Activated T-cell treated with anti-CD3 and anti-CD28 coated beads, Interleukin-2, amount 50 U/mL, for 1 hour (primary cell): ENCODE results near the gene DRC1.

Source experiments
- DNase-seq: peaks from one replicate; pipeline ENCODE4 v3.0.0-alpha.2; 2020

Gene DRC1

GRCh38 chr2:26479131-26479788 is 77.5 kb downstream of the DRC1 start:
- DNase-seq: no peak

- DNase-seq: no peak
Measured at GRCh38 chr2:26479789-26480565, 78.3 kb downstream of the DRC1 start.

DNA sequence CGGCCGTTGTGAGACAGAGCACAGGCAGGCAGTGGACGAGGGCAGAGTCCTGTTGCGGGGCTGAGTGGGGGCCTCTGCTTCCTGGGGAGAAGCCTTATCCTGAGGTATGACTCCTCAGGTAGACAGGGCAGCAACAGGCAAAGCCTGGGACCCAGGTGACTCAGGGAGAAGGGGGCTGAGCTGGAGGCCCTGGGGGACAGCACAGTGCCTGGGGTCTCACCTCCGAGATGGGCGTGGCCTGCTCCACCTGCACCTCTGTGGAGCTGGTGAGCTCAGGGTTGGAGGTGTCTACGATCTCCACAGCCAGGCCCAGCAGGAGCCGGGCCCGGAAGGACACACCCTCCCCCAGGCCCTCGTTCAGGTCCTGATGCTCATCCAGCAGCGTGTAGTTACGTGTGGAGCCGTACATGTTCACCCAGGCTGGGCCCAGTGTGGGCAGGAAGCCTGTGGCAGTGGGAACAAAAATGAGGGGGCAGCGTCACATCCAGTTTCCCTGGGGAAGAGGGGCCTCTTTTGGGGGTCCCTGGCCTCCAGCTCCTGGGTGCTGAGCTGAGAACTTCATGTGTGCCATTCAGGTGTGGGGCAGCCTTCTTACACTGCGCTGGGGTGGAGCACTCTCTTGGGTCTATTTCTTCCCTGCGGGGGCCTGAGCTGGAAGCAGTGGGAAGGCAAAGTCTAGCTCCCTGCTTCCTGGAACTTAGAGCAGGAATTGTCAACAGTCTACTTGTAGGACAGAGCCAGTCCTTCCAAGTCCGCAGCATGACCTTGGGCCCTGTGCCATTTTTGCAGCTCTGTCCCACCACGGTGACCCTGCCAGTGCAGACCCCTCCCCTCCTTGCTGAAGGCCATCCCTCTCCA is 79.1 kb downstream of the DRC1 start:
- DNase-seq: no peak

- DNase-seq: no peak
Measured at GRCh38 chr2:26481706-26482105, 80.0 kb downstream of the DRC1 start.

DNA sequence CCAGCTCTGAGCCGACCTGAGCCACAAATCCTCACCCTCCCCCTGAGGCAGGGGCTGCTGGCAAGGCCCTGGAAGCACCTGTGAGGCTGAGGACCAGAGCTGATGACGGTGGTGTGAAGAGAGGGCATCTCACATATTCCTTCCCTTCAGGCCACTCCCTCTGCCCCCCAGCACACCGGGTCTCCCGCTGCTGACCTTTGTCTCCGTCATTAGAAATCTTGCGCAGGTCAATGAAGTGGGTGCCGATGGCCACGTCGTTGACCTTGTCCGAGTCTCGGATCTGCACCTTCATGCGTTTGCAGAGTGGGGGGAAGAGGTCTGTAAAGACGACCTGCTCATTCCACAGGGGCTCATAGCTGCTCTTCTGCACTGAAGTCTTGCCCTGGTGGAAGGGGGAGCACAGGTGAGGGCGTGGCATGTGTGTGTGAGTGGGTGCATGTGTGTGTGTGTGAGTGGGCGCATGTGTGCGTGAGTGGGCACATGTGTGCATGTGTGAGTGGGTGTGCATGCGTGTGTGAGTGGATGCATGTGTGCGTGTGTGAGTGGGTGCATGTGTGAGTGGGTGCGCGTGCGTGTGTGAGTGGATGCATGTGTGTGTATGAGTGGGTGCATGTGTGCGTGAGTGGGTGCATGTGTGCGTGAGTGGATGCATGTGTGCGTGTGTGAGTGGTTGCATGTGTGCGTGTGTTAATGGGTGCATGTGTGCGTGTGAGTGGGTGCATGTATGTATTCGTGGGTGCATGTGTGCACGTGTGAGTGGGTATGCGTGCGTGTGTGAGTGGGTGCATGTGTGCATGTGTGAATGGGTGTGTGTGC is 80.7 kb downstream of the DRC1 start:
- no peak for DNase-seq

DNA sequence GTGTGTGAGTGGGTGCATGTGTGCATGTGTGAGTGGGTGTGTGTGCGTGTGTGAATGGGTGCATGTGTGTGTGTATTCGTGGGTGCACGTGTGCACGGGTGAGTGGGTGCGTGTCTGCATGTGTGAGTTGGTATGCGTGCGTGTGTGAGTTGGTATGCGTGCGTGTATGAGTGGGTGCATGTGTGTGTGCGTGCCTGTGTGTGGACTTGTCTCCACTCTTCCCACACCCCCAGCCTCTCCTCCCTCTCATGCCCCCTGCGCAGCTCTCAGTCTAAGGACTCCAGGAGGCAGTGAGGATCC is 81.3 kb downstream of the DRC1 start:
- no peak for DNase-seq

DNA sequence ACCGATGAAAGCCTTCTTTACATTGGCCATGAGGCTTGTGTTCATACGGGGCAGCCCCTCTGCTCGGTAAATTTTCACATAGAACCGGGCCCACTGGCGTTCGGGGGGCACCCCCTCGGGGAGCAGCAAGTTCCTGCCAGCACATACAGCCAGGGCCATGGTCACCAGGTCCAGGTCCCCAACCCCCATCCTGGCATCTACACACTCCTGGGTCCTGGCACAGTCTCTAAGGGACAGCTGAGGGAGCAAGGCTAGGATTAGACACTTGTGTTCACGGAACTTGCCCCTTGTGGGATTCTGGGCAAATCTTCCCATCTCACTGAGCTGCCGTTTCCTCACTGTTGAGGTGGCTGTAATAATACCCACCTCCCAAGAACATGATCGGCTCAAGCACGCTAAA is 81.8 kb downstream of the DRC1 start:
- DNase-seq: no peak

DNA sequence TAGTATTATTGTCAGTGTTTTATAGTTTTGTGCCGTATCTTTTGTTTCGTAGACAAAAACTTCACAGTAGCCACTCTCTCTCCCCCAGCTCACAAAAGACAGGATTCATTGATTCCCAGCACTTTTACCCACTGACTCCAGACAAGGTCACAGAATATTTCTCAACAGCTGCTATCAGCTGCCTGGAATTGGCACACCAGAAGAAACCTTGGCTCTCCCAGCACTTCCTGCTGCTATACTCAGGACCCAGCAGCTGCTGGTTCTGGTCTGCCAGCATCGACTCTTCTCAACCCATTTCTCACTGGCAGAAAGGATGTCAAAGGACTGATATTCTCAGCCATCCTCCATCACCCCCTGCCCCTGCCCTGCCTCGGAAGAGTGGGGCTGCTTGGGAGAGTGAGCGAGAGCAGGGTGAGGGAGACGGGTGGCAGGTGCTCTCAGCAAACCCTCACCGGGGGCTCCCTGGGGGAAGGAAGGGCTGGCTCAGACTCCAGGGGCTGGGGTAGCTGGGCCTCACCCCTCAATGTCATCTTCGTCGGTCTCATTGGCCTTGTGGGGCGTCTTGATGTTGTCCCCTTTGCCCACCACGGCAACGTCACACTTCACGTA is 82.3 kb downstream of the DRC1 start:
- DNase-seq: no peak

DNA sequence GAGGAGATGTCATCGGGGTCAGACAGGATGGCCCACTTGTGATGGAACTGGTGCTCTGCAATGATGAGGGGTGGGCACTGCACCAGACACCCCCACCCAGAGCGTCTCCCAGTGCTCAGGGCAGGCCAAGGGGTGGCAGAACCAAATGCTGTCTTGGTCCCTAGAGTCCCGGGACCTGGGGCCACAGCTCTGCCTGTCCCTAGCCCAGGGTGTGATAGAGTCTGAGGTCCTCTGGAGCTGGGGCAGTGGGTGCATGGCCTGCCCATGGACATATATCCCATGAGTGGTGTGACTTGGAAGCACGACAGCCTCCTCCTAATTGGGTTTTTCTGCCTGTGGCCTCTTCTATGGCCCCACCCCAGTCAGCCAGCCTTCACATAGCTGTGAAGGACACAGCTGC is 82.9 kb downstream of the DRC1 start:
- DNase-seq: no peak

DNA sequence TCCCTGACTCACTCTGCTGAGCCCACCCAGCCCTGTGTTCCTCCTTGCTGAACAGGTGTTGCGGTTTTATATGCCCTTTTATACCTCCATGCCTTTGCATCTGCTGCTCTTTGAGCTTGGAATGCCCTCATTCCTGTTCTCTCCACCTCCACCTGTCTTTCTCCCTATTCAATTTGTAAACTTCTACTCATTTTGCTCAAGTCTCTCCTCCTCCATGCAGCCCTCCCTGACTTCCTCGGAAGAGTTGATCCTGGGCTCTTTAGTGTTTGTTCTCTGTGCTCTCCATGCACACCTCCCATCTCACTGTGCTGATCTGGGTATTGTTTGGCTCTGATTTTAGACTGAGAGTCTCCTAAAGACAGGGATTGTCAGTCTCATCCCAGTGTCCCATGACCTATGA is 83.4 kb downstream of the DRC1 start:
- no peak for DNase-seq

GRCh38 chr2:26485725-26486418 is 84.2 kb downstream of the DRC1 start:
- no peak for DNase-seq

DNA sequence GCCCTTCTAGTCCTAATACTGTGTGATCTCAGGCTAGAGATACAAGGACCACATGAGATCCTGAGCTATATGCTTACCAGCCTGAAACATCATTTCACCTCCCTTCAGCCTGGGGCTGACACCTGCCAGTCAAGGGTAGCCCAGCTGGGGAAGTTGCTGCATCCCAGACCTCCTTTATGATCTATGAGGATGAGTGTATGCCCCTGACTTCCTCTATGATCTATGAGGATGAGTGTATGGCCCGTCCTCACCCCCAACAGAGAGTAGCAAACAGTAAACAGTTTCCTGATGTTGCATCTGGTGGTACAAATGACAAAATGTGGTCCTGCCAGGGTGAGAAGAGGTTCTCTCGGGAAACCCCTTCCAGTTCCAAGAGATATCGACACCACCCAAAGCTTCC is 85.1 kb downstream of the DRC1 start:
- no peak for DNase-seq

DNA sequence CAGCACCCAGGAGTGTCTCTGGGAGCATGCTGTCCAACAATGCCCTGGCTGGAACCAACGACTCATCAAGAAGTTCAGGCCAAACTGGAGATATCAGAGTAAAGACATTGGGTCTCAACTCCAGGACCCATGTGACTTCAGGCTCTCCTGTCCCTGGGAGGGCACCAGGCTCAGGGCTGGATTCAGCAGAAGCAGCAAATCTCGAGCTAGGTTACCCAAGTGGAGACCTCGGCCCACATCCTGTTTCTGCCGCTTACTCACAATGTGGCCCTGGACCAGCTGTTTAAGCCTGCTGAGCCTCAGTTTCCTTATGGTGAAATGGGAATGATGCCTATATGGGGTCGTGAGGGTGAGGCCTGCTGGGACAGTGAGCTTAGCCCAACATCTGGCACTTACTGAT is 85.5 kb downstream of the DRC1 start:
- no peak for DNase-seq

- DNase-seq: no peak
Measured at GRCh38 chr2:26488463-26489212, 86.9 kb downstream of the DRC1 start.

- no peak for DNase-seq
Measured at GRCh38 chr2:26489213-26489850, 87.6 kb downstream of the DRC1 start.

DNA sequence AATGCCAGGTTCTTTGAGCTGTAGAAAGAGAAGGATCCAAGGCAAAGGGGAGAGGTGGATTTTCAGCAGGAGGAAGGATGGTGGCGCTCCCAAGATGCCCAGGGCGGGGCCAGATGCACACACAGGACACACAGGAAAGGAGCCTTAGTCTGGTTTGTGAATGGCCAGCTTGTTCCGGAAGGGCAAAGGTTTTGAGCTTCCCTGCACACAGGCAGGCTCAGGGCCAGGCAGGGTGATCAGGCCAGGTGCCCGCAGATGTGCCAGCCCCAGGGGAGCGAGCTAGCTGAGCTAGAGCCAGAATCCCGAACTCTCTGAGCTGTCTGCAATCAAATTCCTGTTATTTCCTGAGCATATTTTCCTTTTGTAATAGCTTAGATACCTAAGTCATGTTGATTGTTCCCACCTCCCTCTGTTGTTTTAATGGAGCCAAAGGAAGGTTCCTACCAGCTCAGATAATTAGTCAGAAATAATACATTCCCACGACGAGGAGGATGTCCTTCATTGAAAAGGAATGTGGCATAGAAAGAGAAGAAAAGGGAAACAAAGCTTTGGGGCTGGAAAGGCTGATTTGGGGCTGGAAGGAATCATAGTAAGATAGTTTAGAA is 89.9 kb downstream of the DRC1 start:
- no peak for DNase-seq

DNA sequence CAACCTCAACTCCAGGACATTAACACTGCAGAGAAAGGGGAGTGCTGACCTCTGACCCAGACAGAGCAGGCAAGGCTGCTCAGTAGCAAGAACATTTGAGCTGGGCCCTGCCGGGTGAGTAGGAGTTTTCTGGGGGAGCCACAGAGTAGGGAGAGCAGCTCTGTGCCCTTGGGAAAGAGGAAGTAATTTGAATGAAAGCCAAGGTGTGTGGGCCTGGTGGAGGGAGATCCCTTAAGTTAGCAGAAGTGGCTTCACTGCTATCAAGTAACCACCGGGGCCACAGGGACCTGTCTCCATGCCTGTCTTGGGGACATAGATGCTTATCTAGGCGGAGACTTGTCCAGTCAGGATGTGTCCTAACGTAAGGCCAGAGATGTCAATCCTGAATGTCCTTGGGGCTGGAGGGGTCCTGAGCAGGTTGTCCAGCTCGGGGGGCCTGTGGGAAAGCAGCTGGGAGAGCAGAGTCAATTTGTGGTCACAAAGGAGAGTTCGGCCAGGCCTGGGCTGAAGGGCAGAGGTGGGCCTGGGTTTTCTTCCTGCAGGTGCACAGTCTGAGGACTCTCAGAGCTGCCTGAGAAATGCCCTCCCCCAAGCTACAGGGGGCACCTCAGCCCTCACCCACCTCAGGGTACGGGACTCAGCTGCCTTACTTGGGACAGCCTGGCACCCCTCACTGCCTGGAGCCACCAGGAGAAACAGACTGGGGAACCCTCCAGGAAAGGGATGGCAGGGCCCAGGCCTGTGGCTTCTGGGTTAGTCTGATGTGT is 91.2 kb downstream of the DRC1 start:
- no peak for DNase-seq

DNA sequence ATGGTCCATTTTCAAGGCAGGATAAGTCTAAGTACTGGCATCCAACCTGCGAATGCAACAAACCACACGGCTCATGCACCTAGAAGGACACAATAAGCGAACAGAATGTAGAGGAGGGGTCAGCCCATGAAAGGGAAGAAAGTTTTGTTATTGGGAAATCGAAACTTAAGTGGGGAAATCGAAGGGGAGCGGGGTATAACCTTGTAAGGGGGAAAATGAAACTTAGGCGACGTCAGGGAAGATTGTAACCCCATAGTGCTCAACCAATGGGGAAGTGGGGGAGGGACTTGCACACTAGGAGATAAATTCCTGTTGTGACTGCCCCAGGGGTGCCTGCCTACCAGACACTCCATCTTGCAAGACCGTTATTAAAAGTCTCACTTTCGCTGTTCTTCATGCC is 91.8 kb downstream of the DRC1 start:
- DNase-seq: no peak

DNA sequence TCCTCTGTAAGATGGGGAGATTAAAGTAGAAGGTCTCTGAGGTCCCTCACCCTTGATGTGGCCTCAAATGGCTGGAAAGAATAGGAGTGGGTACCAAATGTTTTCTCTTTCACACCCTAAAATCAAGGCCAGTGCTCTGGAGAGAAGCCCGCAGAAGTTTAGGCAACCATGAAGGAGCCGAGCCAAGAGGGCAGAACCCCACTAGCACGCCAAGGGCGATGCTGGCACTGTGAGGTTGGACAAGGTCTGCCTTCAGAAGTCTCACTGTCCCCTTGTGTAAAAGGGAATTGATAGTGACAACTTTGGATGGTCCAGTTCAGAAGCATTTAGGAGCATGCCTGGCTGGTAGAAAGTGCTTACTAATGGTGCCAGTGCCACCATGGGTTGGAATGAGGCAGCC is 92.5 kb downstream of the DRC1 start:
- DNase-seq: no peak

DNA sequence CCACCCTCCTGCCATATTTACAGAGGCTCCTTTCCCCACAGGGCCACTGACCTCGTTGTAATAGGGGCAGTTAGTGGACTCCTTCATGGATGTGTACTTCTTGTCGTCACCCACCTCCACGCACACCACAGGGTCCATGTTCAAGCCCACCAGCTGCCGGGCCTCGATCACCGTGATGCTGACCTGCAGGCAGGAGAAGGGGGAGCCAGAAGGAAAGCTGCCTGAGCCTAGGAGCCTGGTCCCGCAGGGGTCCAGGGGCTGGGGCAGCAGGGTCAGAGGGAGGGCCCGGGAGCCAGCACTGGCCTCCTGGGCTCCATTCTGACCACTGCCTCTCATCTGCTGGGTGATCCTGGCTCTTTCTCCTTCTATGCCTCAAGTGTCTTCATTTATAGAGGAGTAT is 93.2 kb downstream of the DRC1 start:
- DNase-seq: no peak
